GM21515 (cell line): Measurements from ENCODE around the gene AGAP1.

Source experiments
- ATAC-seq: cut with Tn5 transposase; IDR thresholded peaks from one replicate; pipeline ENCODE4 v1.9.1; 2021; ENCODE audit not compliant: unreplicated experiment

AGAP1 gene

GRCh38 chr2:235658351-235659174 is 164.7 kb downstream of the AGAP1 start:
- ATAC-seq = no peak

- ATAC-seq = no peak
Measured at GRCh38 chr2:235659767-235660322, 166.0 kb downstream of the AGAP1 start.

GRCh38 chr2:235660484-235661082 is 166.7 kb downstream of the AGAP1 start:
- no peak for ATAC-seq

- no peak for ATAC-seq
Measured at GRCh38 chr2:235661167-235661937, 167.5 kb downstream of the AGAP1 start.

- no peak for ATAC-seq
Measured at GRCh38 chr2:235661952-235662351, 168.1 kb downstream of the AGAP1 start.

- no peak for ATAC-seq
Measured at GRCh38 chr2:235663875-235664274, 170.0 kb downstream of the AGAP1 start.

DNA sequence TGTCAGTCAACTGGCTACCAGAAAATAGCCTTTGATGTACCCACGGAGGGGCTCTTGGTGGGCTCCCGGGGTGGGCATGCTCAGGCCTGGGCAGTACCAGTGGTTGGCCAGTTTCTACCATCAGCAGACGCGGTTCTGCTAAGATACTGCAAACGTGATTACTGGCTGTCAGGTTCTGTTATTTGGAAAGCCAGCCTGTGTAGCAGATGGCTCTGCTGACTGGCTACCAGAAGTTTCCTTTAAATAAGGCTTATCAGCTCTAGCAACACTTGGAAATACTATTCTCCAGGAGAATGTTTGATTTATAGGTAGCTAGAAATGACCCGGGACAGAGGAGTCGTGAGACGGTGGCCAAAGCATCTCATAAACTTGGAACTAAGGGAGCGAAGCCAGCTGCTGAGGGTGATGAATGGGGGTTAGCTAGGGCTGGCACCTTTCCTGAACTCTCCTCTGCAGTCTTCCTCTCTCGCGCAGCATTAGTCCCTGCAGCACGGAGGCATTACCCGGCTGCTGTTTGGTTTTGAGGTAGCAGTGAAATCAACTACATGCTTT is 171.9 kb downstream of the AGAP1 start:
- ATAC-seq = no peak

GRCh38 chr2:235666213-235666781 is 172.5 kb downstream of the AGAP1 start:
- ATAC-seq = no peak

GRCh38 chr2:235668782-235669181 is 174.9 kb downstream of the AGAP1 start:
- no peak for ATAC-seq

DNA sequence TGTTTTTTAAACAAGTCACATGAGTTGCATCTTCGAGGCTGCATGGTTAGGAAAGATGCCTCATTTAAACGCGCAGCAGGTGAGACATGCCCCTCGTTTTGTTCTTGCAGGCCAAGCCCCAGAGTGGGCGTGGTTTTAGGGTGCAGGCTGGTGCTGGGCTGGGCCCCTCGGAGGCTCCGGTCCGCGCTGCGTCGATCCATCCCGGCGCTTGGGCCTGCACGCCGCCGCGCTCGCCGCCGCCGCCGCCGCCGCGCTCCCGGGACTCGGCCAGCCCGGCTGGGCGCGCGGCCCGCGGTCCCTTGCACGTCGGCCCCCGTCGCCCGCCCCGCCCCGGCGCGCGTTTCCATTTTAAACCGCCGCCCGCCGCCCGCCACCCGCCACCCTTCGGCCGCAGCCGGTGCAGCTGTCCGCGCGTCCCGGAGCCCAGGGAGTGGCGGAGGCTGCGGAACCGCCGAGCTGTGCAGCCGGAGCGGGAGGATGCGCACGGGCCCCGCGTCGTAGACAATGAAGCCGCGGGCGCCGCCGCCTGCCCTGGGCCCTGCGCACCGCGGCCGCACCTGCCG is 175.5 kb downstream of the AGAP1 start:
- ATAC-seq = no peak

- ATAC-seq = no peak
Measured at GRCh38 chr2:235669983-235670962, 176.4 kb downstream of the AGAP1 start.

GRCh38 chr2:235670974-235671787 is 177.3 kb downstream of the AGAP1 start:
- ATAC-seq = no peak

DNA sequence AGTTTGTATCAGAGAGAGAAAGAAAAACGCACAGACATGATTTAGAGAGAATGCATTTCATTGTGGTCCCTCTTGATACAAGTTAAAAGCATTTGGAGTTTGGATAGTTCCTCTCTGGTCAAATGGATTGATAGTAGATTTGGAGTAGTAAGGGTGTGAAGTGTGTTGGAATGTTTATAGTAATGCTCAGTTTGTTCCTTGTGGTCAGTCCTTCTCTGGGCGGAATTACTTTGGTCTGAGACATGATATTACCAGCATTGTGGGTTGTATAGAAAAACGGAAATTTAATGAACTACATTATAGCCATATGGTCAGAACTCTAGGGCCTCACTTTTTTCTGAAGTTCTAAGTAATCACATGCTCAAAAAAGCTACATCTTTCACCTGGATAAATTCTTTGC is 178.9 kb downstream of the AGAP1 start:
- ATAC-seq = no peak

GRCh38 chr2:235674146-235674545 is 180.3 kb downstream of the AGAP1 start:
- ATAC-seq = no peak

GRCh38 chr2:235674812-235675211 is 181.0 kb downstream of the AGAP1 start:
- no peak for ATAC-seq

DNA sequence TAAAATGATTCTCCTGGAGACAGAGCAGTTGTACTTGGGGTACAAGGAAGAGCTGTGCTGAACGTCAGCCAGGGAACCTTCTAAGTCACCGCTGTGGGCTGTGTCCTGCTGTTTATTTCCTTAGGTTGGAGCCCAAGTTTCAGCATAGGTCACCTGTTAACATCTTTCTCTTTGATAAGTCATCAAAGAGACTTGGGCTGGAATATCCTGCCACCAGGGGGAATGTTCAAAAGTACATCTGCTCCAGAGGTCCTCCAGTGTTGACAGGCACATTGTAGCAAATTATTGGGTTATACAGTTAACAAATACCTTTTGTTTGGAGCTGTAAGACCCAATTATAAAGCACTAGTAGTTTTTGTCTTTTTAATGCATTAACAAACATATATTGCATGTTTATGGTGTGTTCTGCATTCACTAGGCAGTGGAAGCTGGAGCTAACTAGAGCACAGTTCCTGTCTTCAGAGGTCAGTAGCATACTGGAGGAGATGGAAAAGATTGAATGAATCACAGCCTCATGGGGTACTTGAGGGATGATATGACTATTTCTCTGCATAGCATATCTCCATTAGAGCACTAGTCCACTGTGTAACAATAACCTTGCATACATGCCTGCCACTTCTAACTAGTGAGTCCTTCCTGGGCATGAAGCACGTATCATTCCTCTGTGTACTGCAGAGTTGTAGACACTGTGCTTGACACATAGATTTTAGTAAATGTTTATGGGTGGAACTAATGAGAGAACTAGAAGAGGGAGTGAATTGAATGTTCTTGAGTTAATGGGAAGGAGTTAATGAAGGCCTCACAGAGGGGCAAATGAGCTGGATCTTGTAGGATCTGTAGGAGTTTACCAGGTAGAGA is 182.1 kb downstream of the AGAP1 start:
- no peak for ATAC-seq

GRCh38 chr2:235676536-235676799 is 182.6 kb downstream of the AGAP1 start:
- no peak for ATAC-seq

- ATAC-seq = no peak
Measured at GRCh38 chr2:235677276-235677788, 183.5 kb downstream of the AGAP1 start.
